Stomach (tissue), 4 donors: Measurements from ENCODE around the gene DNAH3.

ENCODE experiments used
- EP300 ChIP-seq: sonication (generic); formaldehyde crosslinking; IDR thresholded peaks from one replicate; pipeline ENCODE4 v1.6.1; 2017; ENCODE audit warnings: antibody characterized with exemption
- POLR2A ChIP-seq, 4 donors: fragments of 450-650 bp; IDR thresholded peaks; one replicate each; pipeline ENCODE4 v1.6.1; 2016; ENCODE audit warnings: antibody characterized with exemption in 4 of 4, control low read depth in 2 of 4, mild to moderate bottlenecking in 1 of 4, moderate library complexity in 1 of 4
- POLR2AphosphoS5 ChIP-seq, 3 donors: sonication (generic); formaldehyde crosslinking; IDR thresholded peaks; one replicate each; pipeline ENCODE4 v1.6.1; 2016; ENCODE audit warnings: antibody characterized with exemption in 3 of 3
- TF ChIP-seq, protein P1 (sequence below), 7 experiments: fragments of 450-650 bp in 4 of 7; fragments of 200-600 bp in 3 of 7; sonication (generic) in 3 of 7; IDR thresholded peaks; one replicate each; pipeline ENCODE4 v1.5.1; 2016 to 2019; ENCODE audit warnings: antibody characterized with exemption in 7 of 7, control low read depth in 2 of 7, mild to moderate bottlenecking in 1 of 7

DNA sequence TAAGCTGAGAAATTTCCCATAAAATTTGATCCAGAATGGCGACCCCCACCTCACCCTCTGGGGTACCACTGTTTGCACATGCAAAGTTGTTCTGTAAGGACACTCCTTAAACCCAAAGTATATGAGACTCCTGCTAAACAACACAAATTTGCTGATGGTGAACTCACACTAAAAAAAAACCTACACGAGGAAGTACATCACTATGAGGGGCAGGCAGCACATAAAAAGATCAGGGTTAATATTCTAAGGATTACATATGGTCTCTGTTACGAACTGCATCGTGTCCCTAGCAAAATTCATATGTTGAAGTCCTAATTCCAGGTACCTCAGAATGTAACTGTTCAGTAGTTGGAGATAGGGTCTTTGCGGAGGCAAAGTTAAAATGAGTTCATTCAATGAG lies 189.7 kb downstream of the DNAH3 start:
- TF ChIP-seq, protein P1, sequence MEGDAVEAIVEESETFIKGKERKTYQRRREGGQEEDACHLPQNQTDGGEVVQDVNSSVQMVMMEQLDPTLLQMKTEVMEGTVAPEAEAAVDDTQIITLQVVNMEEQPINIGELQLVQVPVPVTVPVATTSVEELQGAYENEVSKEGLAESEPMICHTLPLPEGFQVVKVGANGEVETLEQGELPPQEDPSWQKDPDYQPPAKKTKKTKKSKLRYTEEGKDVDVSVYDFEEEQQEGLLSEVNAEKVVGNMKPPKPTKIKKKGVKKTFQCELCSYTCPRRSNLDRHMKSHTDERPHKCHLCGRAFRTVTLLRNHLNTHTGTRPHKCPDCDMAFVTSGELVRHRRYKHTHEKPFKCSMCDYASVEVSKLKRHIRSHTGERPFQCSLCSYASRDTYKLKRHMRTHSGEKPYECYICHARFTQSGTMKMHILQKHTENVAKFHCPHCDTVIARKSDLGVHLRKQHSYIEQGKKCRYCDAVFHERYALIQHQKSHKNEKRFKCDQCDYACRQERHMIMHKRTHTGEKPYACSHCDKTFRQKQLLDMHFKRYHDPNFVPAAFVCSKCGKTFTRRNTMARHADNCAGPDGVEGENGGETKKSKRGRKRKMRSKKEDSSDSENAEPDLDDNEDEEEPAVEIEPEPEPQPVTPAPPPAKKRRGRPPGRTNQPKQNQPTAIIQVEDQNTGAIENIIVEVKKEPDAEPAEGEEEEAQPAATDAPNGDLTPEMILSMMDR (IDR thresholded peaks at IDR 0.05): no peak
- TF ChIP-seq POLR2AphosphoS5 (IDR thresholded peaks at IDR 0.05) (no peak), POLR2A (IDR thresholded peaks at IDR 0.05) (no peak), EP300 (no peak)
